HCT116 (cell line): ENCODE data around the gene MAPRE3. TPM values are rescaled to one million over a fixed set of nuclear protein-coding genes. Genes with fewer than 3 reads are reported as not detected.

Experiments used
- ATAC-seq: fragments of 200-7000 bp; cut with Tn5 transposase; 2 replicates; pipeline ENCODE4 v1.9.1; 2020; ENCODE audit warnings: mild to moderate bottlenecking, moderate library complexity
- BruUV-seq: library from RNA; stranded (reverse); fragments of 400-500 nt; replicated peaks from 2 replicates; lab custom pipeline; 2021; lab: Mats Ljungman, UMichigan
- CTCF ChIA-PET: fragments of 300-600 bp; sonication (Branson Sonifier 250); formaldehyde crosslinking; loops from one replicate; lab custom pipeline; 2021; ENCODE audit warnings: antibody characterized with exemption; lab: Charles Lee
- POLR2A ChIA-PET: fragments of 300-600, 350-600 bp; sonication (Branson Sonifier 250); formaldehyde crosslinking; loops from one replicate; lab custom pipeline; 2021; ENCODE audit warnings: antibody characterized with exemption; lab: Charles Lee
- RAD21 ChIA-PET, 2 experiments: fragments of 300-600 bp; sonication (Branson Sonifier 250); formaldehyde crosslinking; loops; one replicate each; lab custom pipeline; 2023; ENCODE audit warnings: low total read pairs in 2 of 2; ENCODE audit not compliant: uncharacterized antibody in 2 of 2, unreplicated experiment in 2 of 2, low non-redundant PET in 1 of 2; lab: Charles Lee
- DNase-seq: peaks from one replicate; pipeline ENCODE4 v3.0.0-alpha.2; 2010; ENCODE audit warnings: low read depth, low spot score
- H2AFZ ChIP-seq: fragments of 200-600 bp; shearing (Covaris generic), sonication (generic); 2 replicates; pipeline ENCODE4 v1.6.1; 2017; ENCODE audit warnings: low read depth, mixed run types, mixed read lengths, antibody characterized with exemption, low read length; ENCODE audit not compliant: poor library complexity, severe bottlenecking
- H3K27ac ChIP-seq: 2 replicates; pipeline ENCODE4 v1.5.1; 2012; ENCODE audit warnings: low read depth, low read length
- H3K27me3 ChIP-seq: fragments of 200-600 bp; sonication (generic); 2 replicates; pipeline ENCODE4 v1.6.1; 2016; ENCODE audit warnings: mixed run types, low read length, mixed read lengths; ENCODE audit not compliant: insufficient read depth
- H3K36me3 ChIP-seq, 2 experiments: fragments of 200-500 bp in 1 of 2; fragments of 200-600 bp in 1 of 2; sonication (Bioruptor generic) in 1 of 2; sonication (generic) in 1 of 2; 2 replicates each; pipeline versions ENCODE4 v1.5.1 to v1.6.1; 2014 to 2016; ENCODE audit warnings: low read length in 2 of 2, inconsistent platforms in 1 of 2, mixed read lengths in 1 of 2, mixed run types in 1 of 2; ENCODE audit not compliant: insufficient read depth in 2 of 2, control insufficient read depth in 1 of 2
- H3K4me1 ChIP-seq, 2 experiments: fragments of 200-600 bp in 1 of 2; sonication (generic) in 1 of 2; 2 replicates each; pipeline versions ENCODE4 v1.5.1 to v1.6.1; 2012 to 2017; ENCODE audit warnings: low read length in 2 of 2, inconsistent platforms in 1 of 2, mild to moderate bottlenecking in 1 of 2, mixed read lengths in 1 of 2, mixed run types in 1 of 2, moderate library complexity in 1 of 2; ENCODE audit not compliant: insufficient read depth in 2 of 2, control insufficient read depth in 1 of 2
- H3K4me2 ChIP-seq: fragments of 200-600 bp; sonication (generic); 2 replicates; pipeline ENCODE4 v1.6.1; 2017; ENCODE audit warnings: mixed run types, low read length, mixed read lengths
- H3K4me3 ChIP-seq, 2 experiments: fragments of 200-600 bp in 1 of 2; sonication (generic) in 1 of 2; replicated peaks in 1 of 2; 2 replicates each; pipeline ENCODE4 v1.5.1; 2011 to 2016; ENCODE audit warnings: low read length in 2 of 2, control low read depth in 1 of 2, low read depth in 1 of 2, mild to moderate bottlenecking in 1 of 2, mixed read lengths in 1 of 2, mixed run types in 1 of 2
- H3K79me2 ChIP-seq: fragments of 200-600 bp; sonication (generic); 2 replicates; pipeline ENCODE4 v1.6.1; 2017; ENCODE audit warnings: mild to moderate bottlenecking, mixed run types, low read length, moderate library complexity, mixed read lengths; ENCODE audit not compliant: insufficient read depth
- H3K9ac ChIP-seq: fragments of 200-600 bp; sonication (generic); 2 replicates; pipeline ENCODE4 v1.6.1; 2016; ENCODE audit warnings: low read length, mixed read lengths
- H3K9me2 ChIP-seq: fragments of 200-600 bp; sonication (generic), shearing (Covaris generic); 2 replicates; pipeline ENCODE4 v1.6.1; 2017; ENCODE audit warnings: mixed run types, mild to moderate bottlenecking, moderate library complexity; ENCODE audit not compliant: insufficient read depth
- H3K9me3 ChIP-seq, 2 experiments: fragments of 200-500 bp in 1 of 2; fragments of 200-600 bp in 1 of 2; sonication (Bioruptor generic) in 1 of 2; sonication (generic) in 1 of 2; 2 replicates each; pipeline ENCODE4 v1.6.1; 2014 to 2017; ENCODE audit warnings: low read length in 2 of 2, mixed read lengths in 2 of 2, inconsistent platforms in 1 of 2, low read depth in 1 of 2, mild to moderate bottlenecking in 1 of 2, mixed run types in 1 of 2, moderate library complexity in 1 of 2; ENCODE audit not compliant: control insufficient read depth in 1 of 2, insufficient read depth in 1 of 2
- H4K20me1 ChIP-seq: fragments of 200-600 bp; sonication (generic), shearing (Covaris generic); 2 replicates; pipeline ENCODE4 v1.6.1; 2017; ENCODE audit warnings: mixed run types, mild to moderate bottlenecking, moderate library complexity; ENCODE audit not compliant: insufficient read depth
- JUND ChIP-seq: IDR thresholded peaks from 2 replicates; pipeline ENCODE4 v1.6.1; 2012
- MAX ChIP-seq: IDR thresholded peaks from 2 replicates; pipeline ENCODE4 v1.6.1; 2012
- POLR2A ChIP-seq: IDR thresholded peaks from 2 replicates; pipeline ENCODE4 v1.7.0; 2011; ENCODE audit warnings: borderline replicate concordance; ENCODE audit not compliant: insufficient read depth, insufficient read length; ENCODE audit errors: extremely low read depth
- POLR2AphosphoS5 ChIP-seq: IDR thresholded peaks from 2 replicates; pipeline ENCODE4 v1.6.1; 2011; ENCODE audit warnings: mild to moderate bottlenecking, low read depth, low read length, moderate library complexity
- RAD21 ChIP-seq: IDR thresholded peaks from 2 replicates; pipeline ENCODE4 v1.6.1; 2012; ENCODE audit warnings: low read depth, mild to moderate bottlenecking
- REST ChIP-seq: IDR thresholded peaks from 2 replicates; pipeline ENCODE4 v1.6.1; 2012; ENCODE audit warnings: low read depth
- SIN3A ChIP-seq: IDR thresholded peaks from 2 replicates; pipeline ENCODE4 v1.6.1; 2012; ENCODE audit warnings: low read depth
- SP1 ChIP-seq: IDR thresholded peaks from 2 replicates; pipeline ENCODE4 v1.6.1; 2012; ENCODE audit warnings: low read depth
- TCF7L2 ChIP-seq: IDR thresholded peaks from 2 replicates; pipeline ENCODE4 v1.7.0; 2011; ENCODE audit warnings: borderline replicate concordance, inconsistent platforms; ENCODE audit not compliant: insufficient read depth, insufficient read length; ENCODE audit errors: extremely low read depth
- YY1 ChIP-seq: IDR thresholded peaks from 2 replicates; pipeline ENCODE4 v1.6.1; 2011; ENCODE audit warnings: low read length, low read depth, moderate library complexity, mild to moderate bottlenecking; ENCODE audit not compliant: insufficient replicate concordance; ENCODE audit errors: extremely low read depth
- ZBTB33 ChIP-seq: IDR thresholded peaks from 2 replicates; pipeline ENCODE4 v1.6.1; 2011; ENCODE audit warnings: mild to moderate bottlenecking, low read length, moderate library complexity; ENCODE audit not compliant: insufficient replicate concordance; ENCODE audit errors: extremely low read depth
- ZFX ChIP-seq: fragments of 450-650 bp; IDR thresholded peaks from 2 replicates; pipeline ENCODE4 v1.6.1; 2017
- intact Hi-C: fragments of 100-400 bp; cut with micrococcal nuclease; formaldehyde crosslinking; loops from 2 replicates; pipeline ENCODE4 v1.10.0; 2022
- total RNA-seq: library from RNA; stranded (reverse); gene quantifications from one replicate; pipeline ENCODE4 v1.2.1, GENCODE V29; 2021; ENCODE audit not compliant: unreplicated experiment

The MAPRE3 gene
- total RNA-seq, 1 experiment from 2014 or later, result 12.1 TPM

GRCh38 chr2:27071277-27071989 lies 101.0 kb downstream of the MAPRE3 start, which contains the start of gene OST4:
Gene OST4, minus strand, starts transcription at chr2:27071654.
- no peaks in the 10 kb centered on the region for H3K9me2 ChIP-seq
- BruUV-seq, result no TSS peak
- intact Hi-C loops, result no loop called here

More at GRCh38 chr2:27071277-27071989, 101.0 kb downstream of the MAPRE3 start, which contains the start of gene OST4:
- no peaks in the 10 kb centered on the region for H3K9me3 ChIP-seq
- peaks cover 33% of the 10 kb centered on the region for H3K79me2 ChIP-seq
- TF ChIP-seq ZBTB33, result peak; percentile 67
- TF ChIP-seq SIN3A, result peak; percentile 70
- peak; percentile 41; the same call in 1 of the 2 replicates for TF ChIP-seq SP1
- TF ChIP-seq YY1, result peak; percentile 76
- TF ChIP-seq REST, result no peak
- peak; percentile 86 for TF ChIP-seq POLR2A
- TF ChIP-seq POLR2AphosphoS5, result peak; percentile 98
- TF ChIP-seq ZFX, result peak; percentile 55; the same call in 1 of the 2 replicates
- TF ChIP-seq RAD21, result no peak
- TF ChIP-seq MAX, result peak; percentile 54
- no peak for TF ChIP-seq JUND
- TF ChIP-seq TCF7L2, result peak; percentile 39
- H3K27ac ChIP-seq, result peak within 1 kb of the TSS; percentile 62
- H3K9ac ChIP-seq, result peak within 1 kb of the TSS; percentile 89
- ChIA-PET RAD21 (no interaction called here), CTCF (interaction anchor here (0.8 to 1.3 kb wide), 7 partner anchors 10 to 222 kb away, joined by 3 to 7 read pairs (median 3); partner anchors contain the start of genes AGBL5 and KHK), POLR2A (interaction anchor here (1.2 to 1.4 kb wide), 3 partner anchors 8 to 20 kb away, joined by 3 to 6 read pairs (median 5); partner anchors contain the start of gene AGBL5)
- peaks cover 13 to 16% of the 10 kb centered on the region in 2 experiments; a peak in 2 of 4 replicates for H3K36me3 ChIP-seq
- DNase-seq, result peak; percentile 83
- H4K20me1 ChIP-seq, result no peaks in the 10 kb centered on the region
- peak; percentile 96 for ATAC-seq
- peaks cover 7 to 18% of the 10 kb centered on the region in 2 experiments for H3K4me1 ChIP-seq
- no peaks in the 10 kb centered on the region for H3K27me3 ChIP-seq
- H3K4me2 ChIP-seq, result peak within 1 kb of the TSS; percentile 89
- peak within 1 kb of the TSS; percentile 98 to 99 for H3K4me3 ChIP-seq
- H2AFZ ChIP-seq, result no peak within 1 kb of the TSS
